H1 (cell line): ENCODE measurements around the gene CEP128. TPM values are rescaled to one million over a fixed set of nuclear protein-coding genes. Genes with fewer than 3 reads are reported as not detected.

Experiments
- CHD7 ChIP-seq: fragments of 300-600 bp; sonication (generic); IDR thresholded peaks from 2 replicates; pipeline ENCODE4 v1.7.1; 2012; ENCODE audit warnings: low read length, moderate library complexity, mild to moderate bottlenecking, inconsistent platforms; ENCODE audit not compliant: insufficient replicate concordance
- RFX5 ChIP-seq: IDR thresholded peaks from 2 replicates; pipeline ENCODE4 v1.6.1; 2011; ENCODE audit warnings: low read depth, low read length, improper control_type of control experiment, borderline replicate concordance
- polyA plus RNA-seq, 7 experiments: library from polyadenylated mRNA; depleted of rRNA in 3 of 7; stranded (reverse) in 5 of 7; unstranded in 2 of 7; fragments of >200 nt in 5 of 7; fragments of 200-250 nt in 2 of 7; gene quantifications; 1 replicate in 5 of 7; 2 replicates in 1 of 7; 4 replicates in 1 of 7; pipeline versions ENCODE4 v1.2.1 to v1.2.3, GENCODE V29; 2011 to 2013; ENCODE audit warnings: missing spikeins in 2 of 7, mixed read lengths in 2 of 7
- total RNA-seq: library from RNA; stranded (reverse); fragmentation: NEBNext Ultra II Directional; extraction: Animal tissue kit (Norgen Biotek cat#: 25700); gene quantifications from 2 replicates; pipeline ENCODE4 v1.2.1, GENCODE V29; 2021

Gene CEP128
- total and polyA plus RNA-seq, 2 of the 8 experiments (the other 6 are each of a cell fraction or from before 2014, with no cell fraction given): 1.9 to 17.0 TPM

DNA sequence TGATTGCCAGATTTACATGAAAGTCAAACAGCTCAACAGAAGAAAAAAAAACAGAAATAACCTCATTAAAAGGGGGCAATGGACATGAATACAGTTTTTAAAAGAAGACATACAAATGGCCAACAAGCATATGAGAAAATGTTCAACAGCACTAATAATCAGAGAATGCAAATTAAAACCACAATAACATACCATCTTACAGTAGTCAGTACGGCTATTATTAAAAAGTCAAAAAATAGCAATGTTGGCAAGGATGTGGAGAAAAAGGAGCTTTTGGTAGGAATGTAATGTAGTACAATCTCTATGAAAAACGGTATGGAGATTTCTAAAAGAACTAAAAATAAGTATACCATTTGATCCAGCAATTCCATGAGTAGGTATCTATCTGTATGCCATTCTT, 272.1 kb downstream of the CEP128 start (continued):
- TF ChIP-seq CHD7 (no peak), RFX5 (no peak)
